Effector memory CD8-positive, alpha-beta T cell (primary cell): ENCODE data around the gene LCN10.
"Not testable (repeated sequence)": the region's sequence is repeated elsewhere in the genome, so short reads cannot be mapped to it uniquely, and the experiment has no call there.

ENCODE experiments used
- ATAC-seq: fragments of 150-1000 bp; cut with Tn5 transposase; replicated peaks from 2 replicates; pipeline ENCODE4 v1.10.0; 2021; ENCODE audit warnings: mild to moderate bottlenecking, moderate library complexity
- DNase-seq, 3 experiments: peaks; one replicate each; pipeline ENCODE4 v3.0.0; 2021
- H3K27ac Mint-ChIP-seq, 2 donors: one replicate each; pipeline ENCODE4 v1.8.0; 2022; ENCODE audit warnings: mild to moderate bottlenecking in 2 of 2, mixed read lengths in 2 of 2, moderate library complexity in 2 of 2
- H3K27me3 Mint-ChIP-seq, 2 donors: one replicate each; pipeline ENCODE4 v1.8.0; 2022; ENCODE audit warnings: mixed read lengths in 2 of 2
- H3K36me3 Mint-ChIP-seq: one replicate; pipeline ENCODE4 v1.8.0; 2022; ENCODE audit warnings: mild to moderate bottlenecking, moderate library complexity, mixed read lengths; ENCODE audit not compliant: insufficient read depth
- H3K4me1 Mint-ChIP-seq, 2 donors: one replicate each; pipeline ENCODE4 v1.8.0; 2022; ENCODE audit warnings: low read depth in 2 of 2, mixed read lengths in 2 of 2
- H3K4me3 Mint-ChIP-seq, 2 donors: one replicate each; pipeline ENCODE4 v1.8.0; 2022; ENCODE audit warnings: mild to moderate bottlenecking in 2 of 2, mixed read lengths in 2 of 2, moderate library complexity in 2 of 2
- H3K9me3 Mint-ChIP-seq, 2 donors: one replicate each; pipeline ENCODE4 v1.8.0; 2022; ENCODE audit warnings: mixed read lengths in 2 of 2

Gene LCN10

GRCh38 chr9:136756836-136757235 lies 14.1 kb upstream of the LCN10 start:
- no peaks in the 10 kb centered on the region for H3K4me1 Mint-ChIP-seq
- H3K9me3 Mint-ChIP-seq = peaks cover 2 to 9% of the 10 kb centered on the region in 2 donors
- peaks cover 0 to 38% of the 10 kb centered on the region in 2 donors for H3K27me3 Mint-ChIP-seq
- H3K4me3 Mint-ChIP-seq = peak overlapping the region in 1 of 2 donors; percentile 27
- DNase-seq (no peak), ATAC-seq (no peak)
- H3K36me3 Mint-ChIP-seq = no peaks in the 10 kb centered on the region
- no peak overlapping the region for H3K27ac Mint-ChIP-seq

- Mint-ChIP-seq H3K27me3 (peaks cover 0 to 35% of the 10 kb centered on the region in 2 donors), H3K27ac (no peak overlapping the region), H3K4me1 (no peaks in the 10 kb centered on the region), H3K4me3 (no peak overlapping the region), H3K9me3 (peaks cover 2 to 9% of the 10 kb centered on the region in 2 donors), H3K36me3 (no peaks in the 10 kb centered on the region)
- ATAC-seq = no peak
- no peak for DNase-seq
Observed at GRCh38 chr9:136756134-136756438, 13.3 kb upstream of the LCN10 start.

GRCh38 chr9:136755302-136756133 lies 12.8 kb upstream of the LCN10 start:
- H3K4me3 Mint-ChIP-seq, H3K36me3 Mint-ChIP-seq, H3K27ac Mint-ChIP-seq, H3K9me3 Mint-ChIP-seq, ATAC-seq, H3K4me1 Mint-ChIP-seq, DNase-seq: not testable (repeated sequence)
- peaks cover 3 to 35% of the 10 kb centered on the region in 2 donors for H3K27me3 Mint-ChIP-seq

DNA sequence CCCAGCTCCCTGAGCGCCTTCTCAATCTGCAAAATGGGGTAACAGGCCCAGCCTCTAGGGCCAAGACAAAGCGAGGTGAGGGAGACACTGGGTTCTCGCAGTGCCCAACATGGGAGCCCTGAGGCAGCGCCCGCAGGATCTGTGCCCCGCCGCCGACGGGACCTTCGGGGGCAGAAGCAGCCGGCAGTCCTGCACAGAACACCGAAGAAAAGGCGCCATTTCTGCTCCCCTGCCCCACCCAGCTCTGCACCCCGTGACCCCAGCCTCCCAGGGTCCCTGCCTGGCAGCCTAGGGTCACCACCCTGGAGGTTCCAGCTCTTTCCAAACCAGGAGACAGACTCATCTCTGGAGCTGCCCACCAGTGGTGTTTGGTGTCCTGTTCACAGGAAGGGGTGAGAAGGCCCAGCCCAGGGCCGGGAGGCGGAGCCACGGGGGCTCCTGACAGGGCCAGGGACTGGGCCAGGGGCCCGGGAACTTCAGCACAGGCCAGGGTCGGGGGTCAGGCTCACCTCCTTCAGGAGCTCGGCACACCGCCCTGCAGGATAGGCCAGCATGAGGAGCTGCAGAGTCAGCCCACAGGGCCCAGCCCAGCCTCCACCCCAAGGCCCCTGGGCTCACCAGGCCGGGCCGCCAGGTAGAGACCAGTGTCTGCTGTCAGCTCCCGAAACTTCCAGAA lies 12.0 kb upstream of the LCN10 start:
- no peaks in the 10 kb centered on the region for H3K4me1 Mint-ChIP-seq
- H3K4me3 Mint-ChIP-seq = no peak overlapping the region
- H3K27me3 Mint-ChIP-seq = peaks cover 5 to 35% of the 10 kb centered on the region in 2 donors
- H3K27ac Mint-ChIP-seq = no peak overlapping the region
- ATAC-seq (no peak), DNase-seq (no peak)
- no peaks in the 10 kb centered on the region for H3K36me3 Mint-ChIP-seq
- peaks cover 2 to 9% of the 10 kb centered on the region in 2 donors for H3K9me3 Mint-ChIP-seq

DNA sequence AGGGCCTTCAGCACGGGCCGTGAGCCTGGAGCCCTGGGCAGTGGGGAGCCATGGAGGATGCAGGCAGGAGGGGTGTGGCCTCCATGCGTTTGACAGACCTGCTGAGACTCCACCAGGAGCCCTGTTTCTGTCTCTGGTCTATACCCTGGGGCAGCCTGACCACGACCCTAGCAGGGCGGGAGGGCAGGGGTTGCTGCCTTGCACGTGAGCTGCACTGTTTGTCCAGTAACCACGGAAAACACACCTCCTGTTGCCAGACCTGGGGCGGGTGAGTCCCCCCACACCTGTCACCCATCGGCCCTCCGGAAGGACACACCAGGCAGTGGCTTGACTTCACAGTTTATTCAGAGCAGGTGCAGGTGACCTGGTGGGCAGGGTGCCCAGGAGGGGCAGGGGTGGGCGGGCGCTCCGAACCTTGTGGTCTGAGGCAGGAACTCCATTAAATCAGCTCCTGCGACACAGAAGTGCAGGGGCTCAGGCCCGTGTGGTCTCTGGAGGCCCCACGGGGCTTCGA lies 11.4 kb upstream of the LCN10 start:
- peaks cover 5 to 39% of the 10 kb centered on the region in 2 donors for H3K27me3 Mint-ChIP-seq
- H3K36me3 Mint-ChIP-seq = no peaks in the 10 kb centered on the region
- peaks cover 2 to 9% of the 10 kb centered on the region in 2 donors for H3K9me3 Mint-ChIP-seq
- no peak overlapping the region for H3K4me3 Mint-ChIP-seq
- ATAC-seq (no peak), DNase-seq (no peak)
- H3K27ac Mint-ChIP-seq = no peak overlapping the region
- H3K4me1 Mint-ChIP-seq = no peaks in the 10 kb centered on the region

- Mint-ChIP-seq H3K27me3 (peaks cover 5 to 45% of the 10 kb centered on the region in 2 donors), H3K4me3 (no peak overlapping the region), H3K27ac (no peak overlapping the region), H3K4me1 (no peaks in the 10 kb centered on the region), H3K9me3 (peaks cover 2 to 9% of the 10 kb centered on the region in 2 donors), H3K36me3 (no peaks in the 10 kb centered on the region)
- DNase-seq = no peak
- no peak for ATAC-seq
Observed at GRCh38 chr9:136753371-136754058, 10.8 kb upstream of the LCN10 start.

DNA sequence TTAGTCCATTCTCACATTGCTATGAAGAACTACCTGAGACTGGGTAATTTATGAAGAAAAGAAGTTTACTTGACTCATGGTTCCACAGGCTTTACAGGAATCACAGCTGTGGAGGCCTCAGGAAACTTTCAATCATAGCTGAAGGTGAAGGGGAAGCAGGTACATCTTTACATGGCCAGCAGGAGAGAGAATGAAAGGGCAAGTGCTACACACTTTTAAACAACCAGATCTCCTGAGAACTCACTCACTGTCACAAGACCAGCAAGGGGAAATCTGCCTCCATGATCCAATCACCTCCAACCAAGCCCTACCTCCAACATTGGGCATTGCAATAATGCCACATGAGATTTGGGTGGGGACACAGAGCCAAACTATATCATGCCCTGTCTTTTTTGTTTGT lies 9.1 kb upstream of the LCN10 start:
- no peaks in the 10 kb centered on the region for H3K4me1 Mint-ChIP-seq
- H3K4me3 Mint-ChIP-seq = no peak overlapping the region
- no peak overlapping the region for H3K27ac Mint-ChIP-seq
- H3K27me3 Mint-ChIP-seq = peaks cover 22 to 61% of the 10 kb centered on the region in 2 donors
- ATAC-seq = no peak
- no peak for DNase-seq
- H3K36me3 Mint-ChIP-seq = no peaks in the 10 kb centered on the region
- H3K9me3 Mint-ChIP-seq = peaks cover 2 to 9% of the 10 kb centered on the region in 2 donors

DNA sequence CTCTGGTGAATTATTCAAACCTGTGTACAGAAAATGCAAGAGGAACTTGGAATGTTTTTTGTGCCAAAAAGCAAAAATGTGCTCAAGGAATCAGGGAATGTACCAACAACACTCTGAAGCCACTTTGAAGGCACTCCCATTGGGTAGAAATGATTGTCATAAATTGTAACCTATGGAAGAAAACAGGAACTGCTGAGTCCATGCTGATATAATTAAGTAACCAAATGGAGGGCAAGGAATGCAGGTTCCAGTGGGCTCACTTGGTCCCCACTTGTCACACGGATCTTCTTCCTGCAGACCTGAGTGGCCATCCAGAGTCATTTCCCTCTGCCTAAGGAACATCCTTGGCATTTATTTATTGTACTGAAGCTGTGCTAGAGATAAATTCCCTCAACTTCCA lies 8.5 kb upstream of the LCN10 start:
- DNase-seq = no peak
- no peak overlapping the region for H3K27ac Mint-ChIP-seq
- no peak overlapping the region for H3K4me3 Mint-ChIP-seq

GRCh38 chr9:136750526-136750925 lies 7.8 kb upstream of the LCN10 start:
- Mint-ChIP-seq H3K27ac (no peak overlapping the region), H3K36me3 (no peaks in the 10 kb centered on the region), H3K4me1 (no peaks in the 10 kb centered on the region), H3K27me3 (peaks cover 24 to 56% of the 10 kb centered on the region in 2 donors), H3K4me3 (no peak overlapping the region), H3K9me3 (peaks cover 2 to 9% of the 10 kb centered on the region in 2 donors)
- no peak for ATAC-seq
- no peak for DNase-seq

More for the DNA sequence above, 8.5 kb upstream of the LCN10 start:
- no peak for ATAC-seq
- Mint-ChIP-seq H3K9me3 (peaks cover 2 to 9% of the 10 kb centered on the region in 2 donors), H3K4me1 (no peaks in the 10 kb centered on the region), H3K36me3 (no peaks in the 10 kb centered on the region), H3K27me3 (peaks cover 24 to 58% of the 10 kb centered on the region in 2 donors)

- Mint-ChIP-seq H3K9me3 (peaks cover 2 to 9% of the 10 kb centered on the region in 2 donors), H3K27me3 (peaks cover 25 to 66% of the 10 kb centered on the region in 2 donors), H3K4me3 (no peak overlapping the region), H3K4me1 (no peaks in the 10 kb centered on the region), H3K27ac (no peak overlapping the region), H3K36me3 (no peaks in the 10 kb centered on the region)
- no peak for ATAC-seq
- no peak for DNase-seq
Observed at GRCh38 chr9:136748666-136749611, 6.2 kb upstream of the LCN10 start.

DNA sequence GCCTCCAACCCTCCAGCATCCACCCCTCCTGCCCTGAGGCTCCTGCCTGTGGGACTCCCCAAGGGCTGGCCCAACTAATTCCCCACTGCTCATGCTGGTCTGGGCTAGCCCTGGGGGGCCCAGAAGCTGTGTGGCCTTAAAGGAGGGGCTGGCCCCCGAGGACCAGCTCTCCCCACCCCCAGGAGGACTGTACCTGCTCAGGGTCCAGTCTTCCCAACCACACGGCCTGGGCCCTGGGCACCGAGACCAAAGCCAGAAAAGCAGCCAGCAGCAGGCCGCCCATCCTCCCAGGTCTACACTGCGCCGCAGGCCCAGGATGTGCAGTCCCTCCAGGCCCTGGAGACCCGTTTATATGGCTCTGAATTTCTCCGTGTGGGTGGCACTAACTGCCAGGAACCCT lies 5.5 kb upstream of the LCN10 start, which contains the start of gene LCN6:
TSS of gene LCN6 (minus strand) at position 325 of the 400 bp plus-strand sequence. CDS start at position 283, 42 bp downstream.
- H3K4me1 Mint-ChIP-seq = no peaks in the 10 kb centered on the region
- peaks cover 32 to 74% of the 10 kb centered on the region in 2 donors for H3K27me3 Mint-ChIP-seq
- no peak within 1 kb of the TSS for H3K27ac Mint-ChIP-seq
- no peak within 1 kb of the TSS for H3K4me3 Mint-ChIP-seq
- DNase-seq (no peak), ATAC-seq (no peak)
- peaks cover 2 to 9% of the 10 kb centered on the region in 2 donors for H3K9me3 Mint-ChIP-seq
- no peaks in the 10 kb centered on the region for H3K36me3 Mint-ChIP-seq

DNA sequence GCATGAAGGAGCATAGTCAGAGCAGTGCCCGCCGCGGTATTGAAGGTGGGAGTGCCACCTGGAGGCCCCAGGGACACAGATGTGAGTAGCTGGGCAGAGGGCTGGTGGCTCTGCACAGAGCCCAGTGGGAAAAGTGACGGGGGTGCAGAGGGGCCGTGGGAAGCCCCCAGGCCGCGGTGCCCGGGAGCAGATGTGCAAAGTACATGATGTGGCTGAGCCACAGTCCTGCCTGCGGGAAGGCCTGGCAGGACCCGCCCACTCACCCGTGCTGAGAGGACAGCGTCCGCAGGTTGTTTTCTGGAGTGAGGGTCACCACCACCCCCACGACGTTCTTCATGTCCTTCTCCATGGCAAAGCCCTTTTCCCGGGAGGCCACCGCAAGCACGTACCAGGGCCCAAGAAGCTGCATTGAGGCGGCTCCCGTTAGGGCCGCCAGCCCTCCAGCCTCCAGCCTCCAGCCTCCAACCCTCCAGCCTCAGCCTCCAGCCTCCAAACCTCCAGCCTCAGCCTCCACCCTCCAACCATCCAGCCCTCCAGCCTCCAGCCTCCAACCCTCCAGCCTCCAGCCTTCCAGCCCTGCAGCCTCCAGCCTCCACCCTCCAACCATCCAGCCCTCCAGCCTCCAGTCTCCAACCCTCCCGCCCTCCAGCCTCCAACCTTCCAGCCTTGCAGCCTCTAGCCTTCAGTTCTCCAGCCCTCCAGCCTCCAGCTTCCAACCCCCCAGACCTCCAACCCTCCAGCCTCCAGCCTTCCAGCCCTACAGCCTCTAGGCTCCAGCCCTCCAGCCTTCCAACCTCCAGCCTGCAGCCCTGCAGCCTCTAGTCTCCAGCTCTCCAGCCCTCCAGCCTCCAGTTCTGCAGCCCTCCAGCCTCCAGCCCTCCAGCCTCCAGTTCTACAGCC lies 4.7 kb upstream of the LCN10 start:
- ATAC-seq = no peak
- H3K9me3 Mint-ChIP-seq = peaks cover 2 to 3% of the 10 kb centered on the region in 2 donors
- H3K4me1 Mint-ChIP-seq = no peaks in the 10 kb centered on the region

More for the DNA sequence above, 4.7 kb upstream of the LCN10 start:
- Mint-ChIP-seq H3K36me3 (no peaks in the 10 kb centered on the region), H3K27ac (no peak overlapping the region), H3K4me3 (no peak overlapping the region), H3K27me3 (peaks cover 35 to 81% of the 10 kb centered on the region in 2 donors)
- DNase-seq = no peak
